H1 (cell line): ENCODE data around the gene LPAR2. TPM values are rescaled to one million over a fixed set of nuclear protein-coding genes. Genes with fewer than 3 reads are reported as not detected.
A peak's percentile ranks its signal among the peaks of the same experiment; 100 is the strongest.

Experiments
- CTCF ChIA-PET: fragments of 300-600 bp; sonication (Branson Sonifier 250); formaldehyde crosslinking; loops from one replicate; lab custom pipeline; 2021; ENCODE audit not compliant: partially characterized antibody; lab: Charles Lee
- POLR2A ChIA-PET: fragments of 300-600 bp; sonication (Branson Sonifier 250); formaldehyde crosslinking; loops from one replicate; lab custom pipeline; 2021; ENCODE audit warnings: inconsistent platforms; ENCODE audit not compliant: partially characterized antibody; lab: Charles Lee
- DNase-seq, 2 experiments: peaks; one replicate each; pipeline versions ENCODE4 v3.0.0 to v3.0.0-alpha.2; 2010 to 2022; ENCODE audit warnings: low spot score in 2 of 2, low read depth in 1 of 2, mixed read lengths in 1 of 2
- FAIRE-seq: peaks from 2 replicates; lab custom pipeline; 2011; peaks lifted over from hg19 to GRCh38; lab: Jason Lieb, UNC
- H2AFZ ChIP-seq: 2 replicates; pipeline ENCODE4 v1.8.1; 2012; ENCODE audit warnings: low read length, inconsistent platforms
- H2AK5ac ChIP-seq: 2 replicates; pipeline ENCODE4 v1.6.1; 2013; ENCODE audit warnings: low read depth, low read length
- H2BK120ac ChIP-seq: replicated peaks from 2 replicates; pipeline ENCODE3; 2013; ENCODE audit warnings: low read depth, low read length, inconsistent platforms
- H2BK12ac ChIP-seq: 2 replicates; pipeline ENCODE4 v1.6.1; 2013; ENCODE audit warnings: low read depth, low read length
- H2BK15ac ChIP-seq: 2 replicates; pipeline ENCODE4 v1.6.1; 2013; ENCODE audit warnings: low read length
- H2BK20ac ChIP-seq: 2 replicates; pipeline ENCODE4 v1.6.1; 2013; ENCODE audit warnings: low read length
- H2BK5ac ChIP-seq: 2 replicates; pipeline ENCODE4 v1.6.1; 2013; ENCODE audit warnings: low read depth, low read length
- H3K14ac ChIP-seq: 2 replicates; pipeline ENCODE4 v1.6.1; 2013; ENCODE audit warnings: inconsistent platforms; ENCODE audit not compliant: insufficient read length
- H3K18ac ChIP-seq: 2 replicates; pipeline ENCODE4 v1.6.1; 2013; ENCODE audit warnings: low read length; ENCODE audit errors: extremely low read depth
- H3K23ac ChIP-seq: 2 replicates; pipeline ENCODE4 v1.6.1; 2013; ENCODE audit warnings: inconsistent platforms; ENCODE audit not compliant: insufficient read length
- H3K23me2 ChIP-seq: 2 replicates; pipeline ENCODE4 v1.6.1; 2013; ENCODE audit warnings: low read depth, low read length
- H3K27ac ChIP-seq: 2 replicates; pipeline ENCODE4 v1.6.1; 2011; ENCODE audit warnings: low read depth, low read length, inconsistent platforms
- H3K27me3 ChIP-seq, 4 experiments: replicated peaks in 1 of 4; 1 replicate in 1 of 4; 2 replicates in 3 of 4; pipeline versions ENCODE4 v1.6.1 to v1.8.1; 2011 to 2013; ENCODE audit warnings: low read length in 3 of 4, mild to moderate bottlenecking in 3 of 4, inconsistent platforms in 2 of 4, mixed read lengths in 2 of 4, moderate library complexity in 1 of 4; ENCODE audit not compliant: control insufficient read depth in 3 of 4, insufficient read depth in 3 of 4; ENCODE audit errors: extremely low read depth in 1 of 4
- H3K36me3 ChIP-seq, 4 experiments: 2 replicates each; pipeline versions ENCODE4 v1.6.1 to v1.8.1; 2011 to 2013; ENCODE audit warnings: mild to moderate bottlenecking in 4 of 4, low read length in 3 of 4, moderate library complexity in 2 of 4, control low read depth in 1 of 4, inconsistent platforms in 1 of 4; ENCODE audit not compliant: insufficient read depth in 4 of 4, control insufficient read depth in 2 of 4
- H3K4ac ChIP-seq: replicated peaks from 2 replicates; pipeline ENCODE3; 2013; ENCODE audit warnings: low read length, low read depth, mixed read lengths, inconsistent platforms; ENCODE audit not compliant: insufficient read length
- H3K4me1 ChIP-seq, 4 experiments: replicated peaks in 1 of 4; 1 replicate in 1 of 4; 2 replicates in 3 of 4; pipeline versions ENCODE4 v1.6.1 to v1.8.1; 2011 to 2013; ENCODE audit warnings: low read length in 3 of 4, inconsistent platforms in 2 of 4, mixed read lengths in 1 of 4; ENCODE audit not compliant: insufficient read depth in 4 of 4, control insufficient read depth in 3 of 4
- H3K4me2 ChIP-seq, 2 experiments: 2 replicates each; pipeline versions ENCODE4 v1.6.1 to v1.8.1; 2011 to 2013; ENCODE audit warnings: low read depth in 2 of 2, low read length in 2 of 2, control low read depth in 1 of 2, inconsistent platforms in 1 of 2, mild to moderate bottlenecking in 1 of 2; ENCODE audit not compliant: insufficient read depth in 1 of 2
- H3K4me3 ChIP-seq, 4 experiments: fragments of 200-600, 300-600 bp in 1 of 4; sonication (generic), shearing (Covaris generic), sonication (Bioruptor Twin) in 1 of 4; 2 replicates each; pipeline versions ENCODE4 v1.5.1 to v1.8.1; 2011 to 2016; ENCODE audit warnings: low read length in 4 of 4, low read depth in 3 of 4, control low read depth in 2 of 4, inconsistent platforms in 2 of 4, mild to moderate bottlenecking in 2 of 4, mixed read lengths in 1 of 4, moderate library complexity in 1 of 4; ENCODE audit not compliant: insufficient read depth in 2 of 4; ENCODE audit errors: extremely low read depth in 1 of 4
- H3K56ac ChIP-seq: replicated peaks from 2 replicates; pipeline ENCODE3; 2013; ENCODE audit warnings: low read depth, mild to moderate bottlenecking, mixed read lengths, low read length, inconsistent platforms; ENCODE audit not compliant: insufficient read length
- H3K79me1 ChIP-seq: 2 replicates; pipeline ENCODE4 v1.6.1; 2013; ENCODE audit warnings: low read depth, low read length, control low read depth
- H3K79me2 ChIP-seq, 2 experiments: 2 replicates each; pipeline versions ENCODE4 v1.6.1 to v1.8.1; 2012 to 2013; ENCODE audit warnings: low read length in 2 of 2, mild to moderate bottlenecking in 2 of 2, inconsistent platforms in 1 of 2; ENCODE audit not compliant: insufficient read depth in 2 of 2, control insufficient read depth in 1 of 2
- H3K9ac ChIP-seq, 4 experiments: replicated peaks in 1 of 4; 1 replicate in 1 of 4; 2 replicates in 3 of 4; pipeline versions ENCODE4 v1.6.1 to v1.8.1; 2011 to 2013; ENCODE audit warnings: low read depth in 3 of 4, low read length in 3 of 4, control low read depth in 2 of 4, mild to moderate bottlenecking in 2 of 4, moderate library complexity in 2 of 4, inconsistent platforms in 1 of 4; ENCODE audit errors: extremely low read depth in 1 of 4
- H3K9me3 ChIP-seq, 2 experiments: 2 replicates each; pipeline versions ENCODE4 v1.6.1 to v1.8.1; 2012 to 2013; ENCODE audit warnings: mild to moderate bottlenecking in 2 of 2, moderate library complexity in 2 of 2, control low read depth in 1 of 2, inconsistent platforms in 1 of 2, low read depth in 1 of 2, low read length in 1 of 2, mixed read lengths in 1 of 2; ENCODE audit not compliant: insufficient read depth in 2 of 2
- H4K20me1 ChIP-seq, 2 experiments: replicated peaks in 1 of 2; 2 replicates each; pipeline versions ENCODE3 to v1.8.1; 2011 to 2013; ENCODE audit warnings: inconsistent platforms in 2 of 2, low read length in 2 of 2, mild to moderate bottlenecking in 1 of 2; ENCODE audit not compliant: insufficient read depth in 2 of 2, control insufficient read depth in 1 of 2
- H4K5ac ChIP-seq: 2 replicates; pipeline ENCODE4 v1.6.1; 2013; ENCODE audit warnings: low read length, low read depth, mixed read lengths, inconsistent platforms; ENCODE audit not compliant: insufficient read length
- H4K8ac ChIP-seq: 2 replicates; pipeline ENCODE4 v1.8.0; 2013; ENCODE audit warnings: mild to moderate bottlenecking, moderate library complexity, low read length, inconsistent platforms; ENCODE audit not compliant: insufficient read depth; ENCODE audit errors: extremely low read depth
- H4K91ac ChIP-seq: replicated peaks from 2 replicates; pipeline ENCODE3; 2013; ENCODE audit warnings: low read length, mixed read lengths, inconsistent platforms; ENCODE audit not compliant: insufficient read length
- ASH2L ChIP-seq: fragments of 200-600, 300-600 bp; sonication (generic); IDR thresholded peaks from one replicate; pipeline ENCODE4 v1.7.1; 2017; ENCODE audit warnings: low read length
- CBX8 ChIP-seq: fragments of 300-800, 300-1000 bp; sonication (generic); IDR thresholded peaks from 2 replicates; pipeline ENCODE4 v1.7.1; 2016; ENCODE audit warnings: low read depth, low read length, borderline replicate concordance
- EZH2 ChIP-seq: fragments of 200-600 bp; sonication (generic); IDR thresholded peaks from 2 replicates; pipeline ENCODE4 v1.7.1; 2012; ENCODE audit warnings: low read depth, mild to moderate bottlenecking, moderate library complexity, low read length, inconsistent platforms; ENCODE audit not compliant: severe bottlenecking
- FOSL1 ChIP-seq: IDR thresholded peaks from 2 replicates; pipeline ENCODE4 v1.6.1; 2011; ENCODE audit warnings: mild to moderate bottlenecking, low read depth, low read length, moderate library complexity; ENCODE audit not compliant: insufficient read depth
- MAX ChIP-seq: IDR thresholded peaks from 2 replicates; pipeline ENCODE4 v1.6.1; 2012; ENCODE audit warnings: inconsistent platforms
- PHF8 ChIP-seq: fragments of 200-600 bp; sonication (generic); conservative IDR thresholded peaks from 2 replicates; pipeline ENCODE4 v1.7.1; 2012; ENCODE audit warnings: low read depth, mild to moderate bottlenecking, inconsistent platforms, low read length, moderate library complexity
- RXRA ChIP-seq: IDR thresholded peaks from 2 replicates; pipeline ENCODE4 v1.6.1; 2011; ENCODE audit warnings: low read depth, mild to moderate bottlenecking, low read length, moderate library complexity; ENCODE audit not compliant: insufficient read depth
- SAP30 ChIP-seq: fragments of 300-600 bp; sonication (generic); IDR thresholded peaks from 2 replicates; pipeline ENCODE4 v1.7.1; 2012; ENCODE audit warnings: low read length, moderate library complexity, mild to moderate bottlenecking, inconsistent platforms; ENCODE audit not compliant: insufficient read depth, insufficient replicate concordance
- SP2 ChIP-seq: IDR thresholded peaks from 2 replicates; pipeline ENCODE4 v1.6.1; 2012; ENCODE audit warnings: mild to moderate bottlenecking, low read length, inconsistent platforms
- SP4 ChIP-seq: IDR thresholded peaks from 2 replicates; pipeline ENCODE4 v1.6.1; 2012; ENCODE audit warnings: low read length, inconsistent platforms
- SUZ12 ChIP-seq: fragments of 200-600 bp; sonication (generic); IDR thresholded peaks from 2 replicates; pipeline ENCODE4 v1.6.1; 2012; ENCODE audit warnings: mild to moderate bottlenecking, inconsistent platforms, low read length, moderate library complexity, mixed read lengths
- WGBS, 2 experiments: shearing (Covaris generic) in 1 of 2; methylation state at CpG; one replicate each; pipeline versions ENCODE4 v1.1.6 to v1.1.7; 2013 to 2015; ENCODE audit warnings: low lambda C conversion rate in 2 of 2, mixed read lengths in 2 of 2, inconsistent platforms in 1 of 2, low coverage in 1 of 2, missing lambda C conversion rate in 1 of 2; ENCODE audit not compliant: insufficient replicate concordance in 2 of 2, insufficient coverage in 1 of 2, insufficient read length in 1 of 2; ENCODE audit errors: extremely low coverage in 1 of 2, missing lambda C conversion rate in 1 of 2; 5-methylcytosine and 5-hydroxymethylcytosine counted together
- polyA plus RNA-seq, 7 experiments: library from polyadenylated mRNA; depleted of rRNA in 3 of 7; stranded (reverse) in 5 of 7; unstranded in 2 of 7; fragments of >200 nt in 5 of 7; fragments of 200-250 nt in 2 of 7; gene quantifications; 1 replicate in 5 of 7; 2 replicates in 1 of 7; 4 replicates in 1 of 7; pipeline versions ENCODE4 v1.2.1 to v1.2.3, GENCODE V29; 2011 to 2013; ENCODE audit warnings: missing spikeins in 2 of 7, mixed read lengths in 2 of 7
- total RNA-seq: library from RNA; stranded (reverse); fragmentation: NEBNext Ultra II Directional; extraction: Animal tissue kit (Norgen Biotek cat#: 25700); gene quantifications from 2 replicates; pipeline ENCODE4 v1.2.1, GENCODE V29; 2021

LPAR2 gene
- total and polyA plus RNA-seq, 2 of the 8 experiments (the other 6 are each of a cell fraction or from before 2014, with no cell fraction given): 47.6 to 70.2 TPM

DNA sequence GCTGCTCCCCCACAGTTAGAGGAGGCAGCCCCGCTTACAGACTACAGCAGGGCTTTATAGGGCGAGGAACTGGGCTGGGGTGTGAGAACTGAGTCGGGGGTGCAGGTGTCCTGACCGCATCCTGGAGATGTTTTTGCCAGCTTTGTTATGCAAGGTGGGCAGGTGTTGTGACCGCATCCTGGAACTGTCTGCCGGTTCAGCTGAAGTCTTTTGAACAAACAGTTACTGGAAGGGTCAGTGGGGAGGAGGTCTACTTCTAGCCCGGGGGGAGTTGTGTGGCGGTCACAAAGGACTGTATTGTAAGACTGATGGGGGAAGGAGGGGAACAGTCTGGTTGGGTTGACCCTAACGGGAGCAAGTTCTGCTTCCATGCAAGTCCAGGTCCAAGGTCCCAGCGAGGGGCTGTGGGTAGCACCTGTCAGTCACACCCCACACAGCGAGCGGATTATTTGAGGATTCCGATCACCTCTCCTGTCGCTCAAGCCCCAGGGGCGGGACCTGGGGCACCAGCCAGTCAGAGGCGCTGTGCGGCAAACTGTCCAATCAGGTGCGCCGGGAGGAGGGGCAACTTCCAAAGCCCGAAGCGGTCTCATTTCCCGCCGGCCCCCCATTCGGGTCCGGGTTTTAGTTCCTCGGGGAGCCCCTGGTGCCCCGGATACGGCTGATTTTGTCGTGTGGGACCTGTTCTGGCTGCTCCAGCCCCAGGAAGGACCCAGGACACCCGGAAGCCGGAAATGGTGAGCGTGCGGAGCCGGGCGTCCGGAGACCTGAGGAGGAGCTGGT, 40.4 kb upstream of the LPAR2 start, which contains the start of gene ZNF101:
Gene ZNF101, plus strand, starts transcription at position 610 of the 783 bp plus-strand sequence. Its CDS starts 125 bp downstream, at position 735.
- WGBS, 2 experiments: 4% methylated on average over 36 of the region's 36 CpGs; no CpG with 5 or more reads in 1 of the 2 experiments
- Histone ChIP-seq H3K23me2 (peaks cover 7% of the 10 kb centered on the region), H2AFZ (peak within 1 kb of the TSS; percentile 37; the same call in 1 of the 2 replicates), H3K4me2 (peak within 1 kb of the TSS; percentile 75 to 81), H3K56ac (peak within 1 kb of the TSS; percentile 92), H3K14ac (no peak within 1 kb of the TSS), H3K23ac (no peak within 1 kb of the TSS), H2BK12ac (peak within 1 kb of the TSS; percentile 96), H3K36me3 (peaks cover 0 to 9% (median 3%) of the 10 kb centered on the region in 4 experiments; a peak in 2 of 8 replicates), H4K8ac (peak within 1 kb of the TSS; percentile 81), H3K18ac (peak within 1 kb of the TSS; percentile 96), H3K4me1 (peaks cover 0 to 6% (median 2%) of the 10 kb centered on the region in 4 experiments; a peak in 5 of 7 replicates), H2AK5ac (no peak within 1 kb of the TSS), H4K20me1 (peaks cover 0 to 5% of the 10 kb centered on the region in 2 experiments), H2BK120ac (no peak within 1 kb of the TSS), H3K27me3 (no peaks in the 10 kb centered on the region), H3K4ac (peak within 1 kb of the TSS; percentile 53), H2BK15ac (no peak within 1 kb of the TSS), H3K9me3 (no peaks in the 10 kb centered on the region), H2BK5ac (peak within 1 kb of the TSS; percentile 90), H4K5ac (peak within 1 kb of the TSS; percentile 65), H3K79me1 (no peaks in the 10 kb centered on the region), H3K27ac (peak within 1 kb of the TSS; percentile 87), H2BK20ac (peak within 1 kb of the TSS; percentile 90; the same call in 1 of the 2 replicates), H4K91ac (peak within 1 kb of the TSS; percentile 65), H3K79me2 (peaks cover 2 to 40% of the 10 kb centered on the region in 2 experiments), H3K4me3 (peak within 1 kb of the TSS; percentile 85 to 96 (median 90)), H3K9ac (peak within 1 kb of the TSS; percentile 74 to 93 (median 86))
- peak; percentile 94 to 96 for DNase-seq
- FAIRE-seq: peak; percentile 7
- CTCF ChIA-PET: no interaction called here
- POLR2A ChIA-PET: interaction anchor here (0.6 to 3.9 kb wide), 24 partner anchors 9 to 906 kb away, joined by 3 to 18 read pairs (median 4); partner anchors contain the start of genes LPAR2, ZNF253, ZNF486 and ZNF506
- TF ChIP-seq FOSL1 (no peak), SAP30 (no peak), SP4 (no peak), RXRA (no peak), SP2 (peak; percentile 64), CBX8 (no peak), SUZ12 (no peak), EZH2 (no peak), ASH2L (peak; percentile 9), MAX (no peak), PHF8 (peak; percentile 65)
